ENCODE results near the gene DBP.

- TF ChIP-seq CTCF (IDR thresholded peaks at IDR 0.05) (no peak), POLR2A (IDR thresholded peaks at IDR 0.05) (no peak)
These were observed 7.2 kb upstream of the DBP start for GRCh38 chr19:48644355-48644754.
